HG03571 (cell line): ENCODE measurements around the gene SYNE4.
"Not testable (repeated sequence)": the region's sequence is repeated elsewhere in the genome, so short reads cannot be mapped to it uniquely, and the experiment has no call there.

Experiments used
- ATAC-seq: cut with Tn5 transposase; IDR thresholded peaks from one replicate; pipeline ENCODE4 v1.9.1; 2021; ENCODE audit not compliant: unreplicated experiment

The SYNE4 gene, protein sequence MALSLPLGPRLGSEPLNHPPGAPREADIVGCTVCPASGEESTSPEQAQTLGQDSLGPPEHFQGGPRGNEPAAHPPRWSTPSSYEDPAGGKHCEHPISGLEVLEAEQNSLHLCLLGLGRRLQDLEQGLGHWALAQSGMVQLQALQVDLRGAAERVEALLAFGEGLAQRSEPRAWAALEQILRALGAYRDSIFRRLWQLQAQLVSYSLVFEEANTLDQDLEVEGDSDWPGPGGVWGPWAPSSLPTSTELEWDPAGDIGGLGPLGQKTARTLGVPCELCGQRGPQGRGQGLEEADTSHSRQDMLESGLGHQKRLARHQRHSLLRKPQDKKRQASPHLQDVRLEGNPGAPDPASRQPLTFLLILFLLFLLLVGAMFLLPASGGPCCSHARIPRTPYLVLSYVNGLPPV

GRCh38 chr19:36008336-36008978 is at the start of gene SYNE4:
SYNE4 (minus strand) TSS chr19:36008813; CDS start chr19:36008681, 132 bp downstream.
- no peak for ATAC-seq

- ATAC-seq = peak; percentile 66
Observed at GRCh38 chr19:36054733-36055686, 46.4 kb upstream of the SYNE4 start, which contains the start of gene WDR62. WDR62 (plus strand) TSS chr19:36054897; CDS start chr19:36054972, 75 bp downstream.

DNA sequence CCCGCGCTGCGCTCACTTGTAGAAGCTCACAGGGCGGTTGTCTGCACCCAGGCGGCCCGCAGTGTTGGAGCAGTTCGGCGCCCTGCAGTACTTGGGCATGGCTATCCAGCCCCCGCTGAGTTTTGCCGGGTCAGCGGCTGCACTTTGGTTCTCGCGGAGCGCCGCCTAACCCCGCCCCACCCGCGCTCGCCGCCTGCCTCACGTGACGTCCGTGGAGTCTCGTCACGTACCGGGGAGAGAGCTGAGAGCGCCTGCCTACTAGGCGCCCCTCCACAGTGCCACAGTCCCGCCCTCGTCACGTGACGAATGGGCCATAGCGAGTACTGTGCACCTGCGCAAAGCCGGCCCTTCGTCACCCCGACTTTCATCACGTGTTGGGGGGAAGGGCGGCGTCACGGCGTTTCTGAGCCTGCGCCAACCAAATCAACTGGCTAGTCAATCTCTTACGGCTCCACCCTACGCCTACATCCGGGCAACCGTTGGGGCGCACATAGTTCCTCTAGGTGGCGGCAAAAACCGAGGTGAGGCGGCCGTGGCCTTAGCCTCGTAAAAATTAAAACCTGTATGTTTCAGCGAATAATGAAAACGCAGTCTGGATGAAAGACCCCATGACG is 45.6 kb upstream of the SYNE4 start, which contains the start of gene THAP8:
TSS of gene THAP8 (minus strand) at position 167 of the 614 bp plus-strand sequence. CDS start at position 99, 68 bp downstream.
- peak; percentile 73 for ATAC-seq

- ATAC-seq = no peak
Observed at GRCh38 chr19:36051637-36052036, 43.0 kb upstream of the SYNE4 start.

DNA sequence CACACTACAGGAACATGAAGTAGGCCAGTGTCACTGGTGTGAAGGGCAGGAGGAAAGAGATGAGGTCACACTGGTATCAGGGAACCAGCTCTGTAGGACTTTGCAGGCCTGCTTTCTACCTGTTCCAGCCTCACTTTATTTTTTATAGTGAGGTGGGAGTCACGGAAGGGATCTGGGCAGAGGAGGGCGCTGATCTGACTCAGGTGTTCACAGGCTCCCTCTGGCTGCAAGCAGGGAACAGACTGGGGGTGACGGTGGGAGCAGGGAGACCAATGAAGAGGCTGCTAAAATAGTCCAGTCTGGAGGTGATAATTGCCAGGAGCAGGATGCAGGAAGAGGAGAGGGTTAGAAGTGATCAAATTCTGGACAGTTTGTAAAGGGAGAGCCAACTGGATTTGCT is 42.6 kb upstream of the SYNE4 start:
- no peak for ATAC-seq

- no peak for ATAC-seq
Observed at GRCh38 chr19:36049080-36049698, 40.6 kb upstream of the SYNE4 start.

GRCh38 chr19:36047835-36048234 is 39.2 kb upstream of the SYNE4 start:
- no peak for ATAC-seq

DNA sequence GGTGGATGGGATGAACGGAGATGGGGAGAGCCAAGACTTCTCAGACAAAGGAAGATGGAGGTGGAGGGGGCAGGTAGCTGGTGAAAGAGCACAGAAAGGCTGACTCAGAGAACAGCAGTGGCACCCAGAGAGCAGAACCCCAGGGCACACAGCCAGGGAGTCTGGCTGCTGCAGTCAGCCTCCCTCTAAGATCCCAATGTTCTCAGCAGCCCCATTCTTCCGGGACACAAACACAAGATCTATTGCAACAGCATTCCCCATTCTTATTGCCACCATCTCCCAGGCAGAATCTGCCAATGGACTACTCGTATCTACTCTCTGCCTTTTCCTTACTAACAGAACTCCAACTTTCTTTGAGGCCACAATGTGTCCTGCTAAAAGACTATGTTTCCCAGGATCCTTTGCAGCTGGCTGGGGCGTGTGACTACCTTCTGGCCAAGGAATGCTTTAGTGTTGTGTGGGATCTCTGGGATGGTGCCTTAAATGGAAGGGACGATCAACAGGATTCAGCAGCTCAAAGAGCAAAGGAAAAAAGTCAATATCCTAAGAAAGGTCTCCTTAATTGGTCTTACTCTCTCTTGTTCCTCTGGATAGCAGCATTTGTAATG is 37.9 kb upstream of the SYNE4 start:
- ATAC-seq = no peak

DNA sequence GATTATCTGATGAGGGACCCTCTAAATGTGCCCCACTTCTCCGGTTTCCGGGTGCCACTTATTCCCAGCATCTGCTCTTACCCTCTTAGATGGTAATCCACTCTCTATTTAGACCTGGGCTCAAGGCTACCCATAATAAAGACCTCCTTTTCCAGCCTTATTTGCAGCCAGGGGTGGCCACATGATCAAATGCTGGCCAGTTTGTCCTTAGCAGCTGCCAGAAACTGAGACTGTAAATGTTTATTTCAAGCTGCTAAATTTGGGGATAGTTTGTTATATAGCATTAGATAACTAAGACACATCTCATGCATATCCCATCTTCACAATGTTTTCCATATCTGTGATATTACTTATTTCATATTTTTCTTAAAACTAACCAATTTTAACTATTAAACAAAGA is 35.3 kb upstream of the SYNE4 start:
- no peak for ATAC-seq

DNA sequence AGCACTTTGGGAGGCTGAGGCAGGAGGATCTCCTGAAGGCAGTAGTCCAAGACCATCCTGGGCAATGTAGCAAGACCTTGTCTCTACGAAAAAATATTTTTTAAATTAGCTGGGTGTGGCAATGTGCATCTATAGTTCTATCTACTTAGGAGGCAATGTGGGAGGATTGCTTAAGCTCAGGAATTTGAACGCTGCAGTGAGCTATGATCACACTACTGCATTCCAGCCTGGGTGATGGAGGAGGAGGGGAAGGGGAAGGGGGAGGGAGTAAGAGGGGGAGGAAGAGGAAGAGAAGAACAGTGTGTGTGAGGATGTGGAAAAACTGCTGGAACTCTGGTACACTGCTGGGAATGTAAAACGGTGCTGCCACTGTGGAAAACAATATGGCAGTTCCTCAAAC is 33.2 kb upstream of the SYNE4 start:
- no peak for ATAC-seq

GRCh38 chr19:36041092-36041491 is 32.5 kb upstream of the SYNE4 start:
- ATAC-seq = not testable (repeated sequence)

- no peak for ATAC-seq
Observed at GRCh38 chr19:36040495-36040894, 31.9 kb upstream of the SYNE4 start.

GRCh38 chr19:36032251-36033104 is 23.9 kb upstream of the SYNE4 start, which contains the start of gene CLIP3:
CLIP3 (minus strand) TSS chr19:36032873; CDS start chr19:36032357, 516 bp downstream.
- no peak for ATAC-seq

- ATAC-seq = no peak
Observed at GRCh38 chr19:36031308-36031707, 22.7 kb upstream of the SYNE4 start.

DNA sequence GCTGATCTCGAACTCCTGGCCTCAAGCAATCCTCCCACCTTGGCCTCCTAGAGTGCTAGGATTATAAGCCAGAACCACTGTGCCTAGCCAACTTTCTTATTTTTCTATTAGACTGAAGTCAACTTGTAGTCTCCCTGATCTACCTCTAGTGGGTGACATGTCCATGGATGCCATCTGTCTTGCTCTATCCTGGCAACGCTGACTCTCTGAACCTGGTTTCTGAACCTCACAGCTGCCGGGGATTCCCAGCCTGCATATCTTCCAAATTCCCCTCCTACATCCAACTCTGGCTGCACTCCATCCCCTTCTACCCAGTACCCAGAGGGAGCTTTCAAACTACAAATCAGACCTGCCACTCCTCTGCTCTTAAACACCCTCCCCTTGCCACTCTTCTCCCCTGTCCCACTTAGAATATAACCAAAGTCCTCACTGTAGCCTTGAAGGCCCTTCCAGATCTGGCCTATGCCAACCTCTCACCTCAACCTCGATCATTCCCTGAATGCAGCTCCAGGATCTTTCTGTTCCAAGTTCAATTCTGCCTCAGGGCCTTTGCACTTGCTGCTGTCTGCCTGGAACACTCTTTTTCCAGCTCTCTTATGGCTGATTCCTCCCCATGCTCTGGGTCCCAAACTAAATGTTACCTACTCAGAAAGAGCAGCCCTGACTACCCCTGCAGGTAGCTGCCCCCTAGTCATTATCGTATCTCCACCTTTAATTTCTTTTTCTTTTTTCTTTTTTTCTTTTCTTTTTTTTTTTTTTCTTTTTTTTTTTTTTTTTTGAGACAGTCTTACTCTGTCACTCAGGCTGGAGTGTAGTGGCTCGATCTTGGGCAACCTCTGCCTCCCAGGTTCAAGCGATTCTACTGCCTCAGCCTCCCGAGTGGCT is 21.9 kb upstream of the SYNE4 start:
- ATAC-seq = no peak

- ATAC-seq = no peak
Observed at GRCh38 chr19:36028313-36029041, 19.9 kb upstream of the SYNE4 start.

- ATAC-seq = no peak
Observed at GRCh38 chr19:36027696-36028095, 19.1 kb upstream of the SYNE4 start.
